D341Med (cell line): ENCODE results near the gene PRICKLE1.

Experiments
- DNase-seq: peaks from one replicate; pipeline ENCODE4 v3.0.0; 2012; ENCODE audit warnings: low spot score

The PRICKLE1 gene

GRCh38 chr12:42588524-42589464 is 752 bp downstream of the PRICKLE1 start:
- DNase-seq, result peak; percentile 71

GRCh38 chr12:42587601-42588523 is 1.7 kb downstream of the PRICKLE1 start:
- no peak for DNase-seq

DNA sequence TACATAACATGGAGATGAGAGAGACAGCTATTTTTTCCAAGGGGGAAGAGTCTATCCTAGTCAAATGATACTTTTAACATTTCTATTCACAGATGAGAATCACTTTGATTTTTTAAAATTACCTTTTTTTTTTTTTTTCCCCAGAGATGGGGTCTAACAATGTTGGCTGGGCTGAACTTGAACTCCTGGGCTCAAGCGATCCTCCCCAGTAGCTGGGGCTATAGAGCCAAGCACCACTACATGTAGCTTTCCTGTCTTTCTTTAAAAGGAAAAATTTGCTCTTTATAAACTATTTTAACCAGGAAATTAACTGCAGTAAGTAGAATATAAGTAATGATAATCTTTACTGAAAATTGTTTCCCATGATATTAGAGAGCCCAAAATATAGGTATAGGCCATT is 3.3 kb downstream of the PRICKLE1 start:
- no peak for DNase-seq

GRCh38 chr12:42585841-42586216 is 3.7 kb downstream of the PRICKLE1 start:
- DNase-seq, result no peak

DNA sequence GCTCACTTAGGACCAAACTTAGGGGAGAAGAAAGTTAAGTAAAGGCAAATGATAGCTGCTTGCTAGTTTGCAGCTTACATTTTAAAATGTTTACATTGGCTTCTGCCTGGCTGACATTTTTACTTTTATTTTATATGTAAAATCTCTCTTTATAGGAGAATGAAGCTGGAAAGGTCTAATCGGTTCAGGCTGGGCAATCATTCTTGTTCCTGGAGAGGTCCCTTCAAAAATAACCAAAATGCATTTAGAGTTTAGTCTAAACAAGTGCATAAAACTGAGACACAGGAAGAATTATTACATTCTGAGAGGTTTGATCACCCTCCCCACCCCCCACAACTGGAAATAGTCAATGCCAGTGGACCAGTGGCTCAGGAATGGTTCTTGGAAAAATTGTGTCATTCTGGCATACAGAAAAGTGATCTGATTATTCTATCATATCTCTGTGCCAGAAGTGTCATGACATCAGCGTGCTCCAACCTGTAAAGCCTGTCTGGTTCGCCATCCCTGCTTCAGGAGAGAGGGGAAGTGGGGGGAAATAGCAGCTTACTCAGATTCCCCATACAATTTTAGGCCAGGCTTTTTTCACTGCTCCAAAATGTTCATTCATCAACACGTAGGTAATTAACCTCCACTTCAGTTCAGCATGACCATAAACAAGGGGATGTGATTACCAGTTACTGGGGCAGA is 4.2 kb downstream of the PRICKLE1 start:
- no peak for DNase-seq

GRCh38 chr12:42584651-42585111 is 4.9 kb downstream of the PRICKLE1 start:
- DNase-seq, result no peak

- DNase-seq, result no peak
These were observed 6.5 kb downstream of the PRICKLE1 start for GRCh38 chr12:42583016-42583415.

DNA sequence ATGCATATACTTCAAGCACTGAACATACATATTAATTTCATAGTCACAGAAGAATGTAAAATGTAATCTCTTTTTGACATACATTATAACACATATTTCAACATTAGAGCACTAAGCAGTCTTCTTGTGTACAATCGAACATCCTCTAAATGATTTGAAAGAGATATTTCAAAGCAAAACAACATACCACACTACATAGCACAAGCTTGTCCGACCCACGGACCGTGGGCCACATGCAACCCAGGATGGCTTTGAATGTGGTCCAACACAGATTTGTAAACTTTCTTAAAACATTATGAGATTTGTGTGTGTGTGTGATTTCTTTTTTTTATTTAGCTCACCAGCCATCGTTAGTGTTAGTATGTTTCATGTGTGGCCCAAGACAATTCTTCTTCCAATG is 7.0 kb downstream of the PRICKLE1 start:
- DNase-seq, result no peak

DNA sequence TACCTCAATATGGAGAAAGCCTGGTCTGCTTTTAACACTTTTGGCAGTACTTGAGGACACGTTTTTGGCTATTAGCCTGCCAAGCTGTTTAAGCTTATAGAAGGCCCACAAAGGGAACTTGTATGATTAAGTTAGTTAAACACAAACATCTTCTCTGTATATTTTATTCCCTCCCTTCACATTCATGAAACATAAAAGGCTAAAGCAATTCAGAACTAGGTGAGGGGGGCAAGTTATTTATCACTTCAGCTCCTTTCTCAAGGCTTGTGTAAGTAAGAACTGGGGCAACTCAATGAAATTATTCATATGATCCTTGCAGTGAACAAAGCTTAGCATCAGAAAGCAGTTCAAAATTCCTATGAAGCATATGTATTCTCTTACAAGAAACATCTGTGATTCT is 7.5 kb downstream of the PRICKLE1 start:
- no peak for DNase-seq

GRCh38 chr12:42576374-42576773 is 13.2 kb downstream of the PRICKLE1 start:
- no peak for DNase-seq

DNA sequence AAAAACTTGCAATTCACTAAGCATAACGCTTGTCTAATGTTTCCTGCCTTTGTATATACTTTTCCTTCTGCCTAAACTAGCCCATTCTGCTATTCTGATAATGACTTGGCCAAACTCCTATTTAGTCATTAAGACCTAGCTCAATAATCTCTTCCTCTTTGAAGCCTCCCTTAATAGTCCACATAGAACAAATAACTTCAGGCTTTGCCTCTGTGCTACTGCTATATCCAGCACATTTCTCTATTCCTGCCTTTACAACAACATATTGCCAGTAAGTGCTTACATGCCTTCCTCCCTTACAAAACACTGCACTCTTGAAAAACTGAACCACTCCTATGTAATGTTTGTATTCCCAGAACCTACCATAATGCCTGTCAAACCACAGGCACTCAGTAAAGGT is 13.8 kb downstream of the PRICKLE1 start:
- DNase-seq, result no peak

DNA sequence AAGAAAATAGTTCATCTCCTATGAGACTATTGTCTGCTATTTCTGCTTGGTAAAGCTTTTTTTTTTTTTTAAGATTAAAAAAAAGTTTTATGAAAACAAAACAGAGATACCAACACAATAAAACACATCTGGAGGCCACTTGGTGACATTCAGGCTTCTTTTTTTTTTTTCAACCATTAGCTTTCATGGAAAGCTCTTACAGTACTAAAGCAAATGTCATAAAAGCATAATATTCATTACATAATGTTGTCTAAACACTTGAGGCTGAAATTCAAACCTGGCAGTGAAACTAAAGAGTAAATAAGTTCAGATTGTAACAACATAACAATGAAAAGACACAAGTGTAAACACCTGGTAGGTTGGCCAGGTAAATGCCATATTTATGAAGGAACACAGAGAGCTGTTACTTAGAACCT is 14.7 kb downstream of the PRICKLE1 start:
- no peak for DNase-seq

GRCh38 chr12:42571327-42572009 is 18.1 kb downstream of the PRICKLE1 start:
- DNase-seq, result no peak

GRCh38 chr12:42570076-42570475 is 19.5 kb downstream of the PRICKLE1 start:
- DNase-seq, result no peak

GRCh38 chr12:42568952-42569915 is 20.3 kb downstream of the PRICKLE1 start:
- DNase-seq, result no peak

DNA sequence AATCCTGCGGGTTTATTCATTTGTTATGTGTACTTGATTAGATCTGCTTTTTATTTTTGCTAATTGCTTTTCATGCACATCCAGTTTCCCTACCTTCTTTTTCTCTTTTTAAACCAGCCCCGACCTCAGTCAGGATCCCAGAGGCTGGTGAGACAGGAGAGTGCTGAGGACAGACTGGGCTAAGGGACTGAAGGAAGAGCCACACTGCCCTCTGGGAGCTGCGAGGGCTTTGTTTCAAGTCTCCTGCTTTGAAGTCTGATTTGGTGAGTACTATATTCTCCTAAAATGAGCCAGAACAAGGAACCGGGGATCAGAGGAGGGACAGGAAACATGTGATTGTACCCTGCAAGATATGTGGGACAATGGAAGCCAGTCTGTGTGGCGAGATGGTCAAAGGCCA is 23.9 kb downstream of the PRICKLE1 start:
- DNase-seq, result no peak

GRCh38 chr12:42564996-42565395 is 24.6 kb downstream of the PRICKLE1 start:
- no peak for DNase-seq

DNA sequence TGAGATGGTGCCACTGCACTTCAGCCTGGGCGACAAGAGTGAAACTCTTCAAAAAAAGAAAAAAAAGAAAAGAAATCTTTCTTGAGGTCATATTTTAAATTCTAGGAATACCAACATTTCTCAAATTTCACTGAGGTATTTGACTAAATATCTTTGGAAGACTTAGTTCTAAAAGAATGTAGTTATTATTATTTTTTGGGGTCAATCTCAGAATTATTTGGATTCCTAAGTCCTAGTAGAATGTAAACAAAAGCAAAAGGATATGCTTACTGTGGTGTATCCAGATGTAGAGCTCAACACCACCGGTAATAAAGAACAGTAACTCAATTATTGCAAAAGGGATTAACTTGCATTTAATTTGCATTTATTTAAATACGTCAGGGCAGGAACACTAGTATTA is 25.0 kb downstream of the PRICKLE1 start:
- no peak for DNase-seq

- no peak for DNase-seq
These were observed 28.6 kb downstream of the PRICKLE1 start for GRCh38 chr12:42560977-42561376.

- DNase-seq, result no peak
These were observed 31.9 kb downstream of the PRICKLE1 start for GRCh38 chr12:42557586-42558172.
